OCI-LY3 (cell line): ENCODE results near the gene AUTS2.

Experiments
- EZH2phosphoT487 ChIP-seq: fragments of 200-600 bp; shearing (Covaris generic); IDR thresholded peaks from 2 replicates; pipeline ENCODE4 v1.6.1; 2018; ENCODE audit warnings: antibody characterized with exemption, mixed run types, low read depth
- TF ChIP-seq, protein P1 (sequence below): fragments of 200-600, 300-600 bp; sonication (generic); IDR thresholded peaks from 2 replicates; pipeline ENCODE4 v1.5.1; 2014; ENCODE audit warnings: antibody characterized with exemption, low read length, low read depth

DNA sequence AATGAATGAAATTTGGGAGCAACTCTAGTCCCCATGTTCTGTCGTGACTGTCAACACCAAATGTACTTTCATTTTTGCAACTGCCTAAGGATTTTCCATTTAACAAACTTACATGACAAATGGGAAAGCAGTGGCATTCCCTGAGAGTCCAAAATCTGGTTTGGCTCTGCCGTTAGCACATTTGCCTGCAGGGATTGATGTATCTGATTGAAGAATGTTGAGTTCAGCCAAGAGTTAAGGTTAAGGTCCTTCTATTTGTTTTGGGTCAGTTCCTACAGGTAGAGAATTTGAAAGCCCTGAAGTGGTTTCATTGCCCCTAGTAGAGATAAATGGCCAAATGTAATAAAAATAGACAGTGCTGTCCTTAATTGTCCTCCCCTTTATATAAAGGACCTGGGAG, 1127.2 kb downstream of the AUTS2 start:
- TF ChIP-seq, protein P1, sequence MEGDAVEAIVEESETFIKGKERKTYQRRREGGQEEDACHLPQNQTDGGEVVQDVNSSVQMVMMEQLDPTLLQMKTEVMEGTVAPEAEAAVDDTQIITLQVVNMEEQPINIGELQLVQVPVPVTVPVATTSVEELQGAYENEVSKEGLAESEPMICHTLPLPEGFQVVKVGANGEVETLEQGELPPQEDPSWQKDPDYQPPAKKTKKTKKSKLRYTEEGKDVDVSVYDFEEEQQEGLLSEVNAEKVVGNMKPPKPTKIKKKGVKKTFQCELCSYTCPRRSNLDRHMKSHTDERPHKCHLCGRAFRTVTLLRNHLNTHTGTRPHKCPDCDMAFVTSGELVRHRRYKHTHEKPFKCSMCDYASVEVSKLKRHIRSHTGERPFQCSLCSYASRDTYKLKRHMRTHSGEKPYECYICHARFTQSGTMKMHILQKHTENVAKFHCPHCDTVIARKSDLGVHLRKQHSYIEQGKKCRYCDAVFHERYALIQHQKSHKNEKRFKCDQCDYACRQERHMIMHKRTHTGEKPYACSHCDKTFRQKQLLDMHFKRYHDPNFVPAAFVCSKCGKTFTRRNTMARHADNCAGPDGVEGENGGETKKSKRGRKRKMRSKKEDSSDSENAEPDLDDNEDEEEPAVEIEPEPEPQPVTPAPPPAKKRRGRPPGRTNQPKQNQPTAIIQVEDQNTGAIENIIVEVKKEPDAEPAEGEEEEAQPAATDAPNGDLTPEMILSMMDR: no peak
- no peak for TF ChIP-seq EZH2phosphoT487
